Left lung (tissue), 10 donors: Measurements from ENCODE around the gene CYTH2. TPM values are rescaled to one million over a fixed set of nuclear protein-coding genes. Genes with fewer than 3 reads are reported as not detected.
A peak's percentile ranks its signal among the peaks of the same experiment; 100 is the strongest.

Experiments
- ATAC-seq: fragments of 200-7000 bp; cut with Tn5 transposase; one replicate; pipeline ENCODE4 v1.9.1; 2020; ENCODE audit warnings: moderate library complexity
- DNase-seq, 4 donors: peaks; one replicate each; pipeline ENCODE4 v3.0.0-alpha.2; 2013 to 2020
- H3K27ac ChIP-seq, 2 donors: fragments of 200-600 bp; sonication (generic) in 1 of 2; one replicate each; pipeline versions ENCODE4 v1.5.0 to v1.8.0; 2020 to 2021
- H3K27me3 ChIP-seq, 2 donors: fragments of 200-600 bp; sonication (generic) in 1 of 2; one replicate each; pipeline versions ENCODE4 v1.5.0 to v1.8.0; 2020 to 2021
- H3K36me3 ChIP-seq, 2 donors: fragments of 200-600 bp; sonication (generic) in 1 of 2; one replicate each; pipeline versions ENCODE4 v1.5.0 to v1.8.0; 2020 to 2021
- H3K4me1 ChIP-seq, 2 donors: fragments of 200-600 bp; one replicate each; pipeline ENCODE4 v1.8.0; 2021
- H3K4me3 ChIP-seq, 2 donors: fragments of 200-600 bp; sonication (generic) in 1 of 2; one replicate each; pipeline versions ENCODE4 v1.5.0 to v1.8.0; 2020 to 2021; ENCODE audit warnings: mild to moderate bottlenecking in 1 of 2
- H3K9me3 ChIP-seq, 2 donors: fragments of 200-600 bp; sonication (generic) in 1 of 2; one replicate each; pipeline versions ENCODE4 v1.5.0 to v1.8.0; 2020 to 2021
- intact Hi-C, 2 donors: fragments of 100-400 bp; cut with DNase I; formaldehyde crosslinking; loops; one replicate each; pipeline versions ENCODE4 v1.11.2 to v1.14.2; 2022
- polyA plus RNA-seq, 6 donors: library from polyadenylated mRNA; unstranded; fragments of 120-200 nt; gene quantifications; one replicate each; pipeline ENCODE4 v1.2.1, GENCODE V29; 2013; ENCODE audit not compliant: insufficient read length in 6 of 6
- total RNA-seq, 2 donors: library from RNA; stranded (reverse); fragmentation: NEBNext Ultra II Directional; extraction: Animal tissue kit (Norgen Biotek cat#: 25700); gene quantifications; one replicate each; pipeline ENCODE4 v1.2.1, GENCODE V29; 2021
- TF ChIP-seq, protein P1 (sequence below), 2 donors: fragments of 200-600 bp; sonication (generic) in 1 of 2; IDR thresholded peaks; one replicate each; pipeline versions ENCODE4 v1.5.0 to v1.8.0; 2021; ENCODE audit warnings: antibody characterized with exemption in 2 of 2
- donor health status: DM: no; HTN: yes; CAD: no.
- donor health status: DM: no; HTN: no; CAD: no.

Gene CYTH2
- total and polyA plus RNA-seq, 8 donors, result 49.8 to 108 (median 88.7) TPM

GRCh38 chr19:48524732-48525131, 55.6 kb downstream of the CYTH2 start:
- no peak for DNase-seq
- Histone ChIP-seq H3K4me3 (no peak overlapping the region), H3K4me1 (no peaks in the 10 kb centered on the region), H3K9me3 (peaks cover 0 to 45% of the 10 kb centered on the region in 2 donors), H3K27me3 (peaks cover 0 to 4% of the 10 kb centered on the region in 2 donors), H3K27ac (no peak overlapping the region), H3K36me3 (no peaks in the 10 kb centered on the region)
- TF ChIP-seq, protein P1, sequence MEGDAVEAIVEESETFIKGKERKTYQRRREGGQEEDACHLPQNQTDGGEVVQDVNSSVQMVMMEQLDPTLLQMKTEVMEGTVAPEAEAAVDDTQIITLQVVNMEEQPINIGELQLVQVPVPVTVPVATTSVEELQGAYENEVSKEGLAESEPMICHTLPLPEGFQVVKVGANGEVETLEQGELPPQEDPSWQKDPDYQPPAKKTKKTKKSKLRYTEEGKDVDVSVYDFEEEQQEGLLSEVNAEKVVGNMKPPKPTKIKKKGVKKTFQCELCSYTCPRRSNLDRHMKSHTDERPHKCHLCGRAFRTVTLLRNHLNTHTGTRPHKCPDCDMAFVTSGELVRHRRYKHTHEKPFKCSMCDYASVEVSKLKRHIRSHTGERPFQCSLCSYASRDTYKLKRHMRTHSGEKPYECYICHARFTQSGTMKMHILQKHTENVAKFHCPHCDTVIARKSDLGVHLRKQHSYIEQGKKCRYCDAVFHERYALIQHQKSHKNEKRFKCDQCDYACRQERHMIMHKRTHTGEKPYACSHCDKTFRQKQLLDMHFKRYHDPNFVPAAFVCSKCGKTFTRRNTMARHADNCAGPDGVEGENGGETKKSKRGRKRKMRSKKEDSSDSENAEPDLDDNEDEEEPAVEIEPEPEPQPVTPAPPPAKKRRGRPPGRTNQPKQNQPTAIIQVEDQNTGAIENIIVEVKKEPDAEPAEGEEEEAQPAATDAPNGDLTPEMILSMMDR (IDR thresholded peaks at IDR 0.05), result no peak
- intact Hi-C loops, result no loop called here
- no peak for ATAC-seq

DNA sequence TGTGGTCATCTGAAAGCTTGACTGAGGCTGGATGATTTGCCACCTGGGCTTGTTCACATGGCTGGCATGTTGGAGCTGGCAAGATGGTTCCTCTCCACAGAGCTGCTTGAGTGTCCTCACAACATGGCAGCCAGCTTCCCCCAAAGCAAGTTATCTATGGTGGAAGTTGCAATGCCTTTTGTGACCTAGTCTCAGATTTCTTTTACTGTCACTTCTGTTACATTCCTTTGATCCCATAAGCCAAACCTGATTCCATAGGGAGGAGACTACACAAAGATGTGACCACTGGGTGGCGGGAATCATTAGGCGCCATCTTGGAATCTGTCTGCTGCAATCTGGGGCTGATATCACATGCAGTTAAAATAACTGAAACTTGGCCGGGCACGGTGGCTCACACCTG, 60.0 kb downstream of the CYTH2 start:
- TF ChIP-seq, protein P1 (IDR thresholded peaks at IDR 0.05), result no peak
- Histone ChIP-seq H3K36me3 (no peaks in the 10 kb centered on the region), H3K27me3 (peaks cover 0 to 4% of the 10 kb centered on the region in 2 donors), H3K9me3 (peaks cover 0 to 42% of the 10 kb centered on the region in 2 donors), H3K4me1 (no peaks in the 10 kb centered on the region), H3K27ac (no peak overlapping the region), H3K4me3 (no peak overlapping the region)
- DNase-seq, result no peak
- intact Hi-C loops, result no loop called here
- no peak for ATAC-seq

DNA sequence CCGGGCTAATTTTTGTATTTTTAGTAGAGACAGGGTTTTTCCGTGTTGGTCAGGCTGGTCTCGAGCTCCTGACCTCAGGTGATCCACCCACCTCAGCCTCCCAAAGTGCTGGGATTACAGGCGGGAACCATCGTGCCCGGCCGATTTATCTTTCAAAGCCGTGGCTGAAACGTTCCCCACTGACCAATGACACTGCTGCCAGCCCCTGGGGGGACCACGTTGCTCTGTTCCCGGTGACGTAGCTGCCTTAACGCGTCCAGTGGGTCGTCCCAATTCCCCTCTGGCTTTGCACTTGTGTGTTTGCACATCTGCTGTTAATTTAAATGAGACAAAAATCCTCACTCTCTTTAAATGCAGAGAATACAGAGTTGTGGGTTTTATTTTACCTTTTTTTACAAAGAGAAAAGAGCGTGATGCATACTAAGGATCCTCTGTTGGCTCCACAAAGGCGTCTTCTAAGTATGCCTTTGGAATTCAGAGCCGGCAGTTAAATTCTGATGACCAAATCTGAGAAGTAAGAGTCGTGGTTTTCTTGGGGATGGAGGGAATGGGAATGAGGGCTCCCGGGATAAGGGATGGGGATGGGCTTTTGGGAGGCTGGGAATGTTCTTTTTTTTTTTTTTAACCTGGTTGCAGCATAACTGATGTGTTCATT, 61.0 kb downstream of the CYTH2 start:
- ATAC-seq (no peak), DNase-seq (peak in 1 of 4 donors; percentile 37)
- H3K4me3 ChIP-seq, result no peak overlapping the region
- H3K27me3 ChIP-seq, result peaks cover 0 to 4% of the 10 kb centered on the region in 2 donors
- H3K4me1 ChIP-seq, result no peaks in the 10 kb centered on the region
- peaks cover 0 to 35% of the 10 kb centered on the region in 2 donors for H3K9me3 ChIP-seq
- TF ChIP-seq, protein P1 (IDR thresholded peaks at IDR 0.05), result no peak
- intact Hi-C loops, result no loop called here
- H3K27ac ChIP-seq, result no peak overlapping the region
- H3K36me3 ChIP-seq, result no peaks in the 10 kb centered on the region

- no peak overlapping the region for H3K27ac ChIP-seq
- intact Hi-C loops, result no loop called here
- H3K9me3 ChIP-seq, result peaks cover 0 to 35% of the 10 kb centered on the region in 2 donors
- H3K4me3 ChIP-seq, result no peak overlapping the region
- no peaks in the 10 kb centered on the region for H3K36me3 ChIP-seq
- TF ChIP-seq, protein P1 (IDR thresholded peaks at IDR 0.05), result no peak
- ATAC-seq (no peak), DNase-seq (no peak)
- H3K4me1 ChIP-seq, result no peaks in the 10 kb centered on the region
- H3K27me3 ChIP-seq, result peaks cover 0 to 4% of the 10 kb centered on the region in 2 donors
These were observed 61.6 kb downstream of the CYTH2 start for GRCh38 chr19:48530770-48531169.

Other genes starting within 250 kb of the CYTH2 start
- 10 to 100 TPM; 51.3 to 92.3 TPM for gene CARD8, start 213.5 kb upstream of the CYTH2 start, total RNA-seq
- gene CARD8, start 213.5 kb upstream of the CYTH2 start, polyA plus RNA-seq, result 10 to 100 TPM; 70.3 to 92.3 (median 83.0) TPM
- 1 to 10 TPM; 1.3 to 1.9 TPM for gene ZNF114, start 199.3 kb upstream of the CYTH2 start, total RNA-seq
- 1 to 10 TPM; 8.0 to 9.2 (median 8.2) TPM for gene ZNF114, start 199.3 kb upstream of the CYTH2 start, polyA plus RNA-seq
- gene EMP3, start 143.8 kb upstream of the CYTH2 start, total RNA-seq, result 100 to 1,000 TPM; 127 to 320 TPM
- gene EMP3, start 143.8 kb upstream of the CYTH2 start, polyA plus RNA-seq, result 100 to 1,000 TPM; 102 to 121 (median 107) TPM
- gene TMEM143, start 105.4 kb upstream of the CYTH2 start, total RNA-seq, result 10 to 100 TPM in 1 of 2 donors, 1 to 10 TPM in 1; 9.8 to 10.6 TPM
- 10 to 100 TPM in 1 of 6 donors, 1 to 10 TPM in 5; 7.5 to 10.1 (median 8.9) TPM for gene TMEM143, start 105.4 kb upstream of the CYTH2 start, polyA plus RNA-seq
- not detected for gene SYNGR4, start 105.0 kb upstream of the CYTH2 start, total RNA-seq
- under 1 TPM in 2 of 6 donors, not detected in 4; 0.14 to 0.65 TPM for gene SYNGR4, start 105.0 kb upstream of the CYTH2 start, polyA plus RNA-seq
- gene KDELR1, start 77.8 kb upstream of the CYTH2 start, total RNA-seq, result 100 to 1,000 TPM; 171 to 187 TPM
- gene KDELR1, start 77.8 kb upstream of the CYTH2 start, polyA plus RNA-seq, result 100 to 1,000 TPM; 159 to 178 (median 163) TPM
- 1 to 10 TPM in 1 of 2 donors, under 1 TPM in 1; 0.94 to 1.3 TPM for gene GRIN2D, start 75.7 kb upstream of the CYTH2 start, total RNA-seq
- under 1 TPM; 0.25 to 0.51 (median 0.30) TPM for gene GRIN2D, start 75.7 kb upstream of the CYTH2 start, polyA plus RNA-seq
- gene GRWD1, start 23.4 kb upstream of the CYTH2 start, total RNA-seq, result 10 to 100 TPM; 21.5 to 33.8 TPM
- 10 to 100 TPM; 18.4 to 29.0 (median 24.4) TPM for gene GRWD1, start 23.4 kb upstream of the CYTH2 start, polyA plus RNA-seq
- under 1 TPM; 0.52 to 0.61 TPM for gene KCNJ14, start 13.8 kb upstream of the CYTH2 start, total RNA-seq
- gene KCNJ14, start 13.8 kb upstream of the CYTH2 start, polyA plus RNA-seq, result 1 to 10 TPM in 5 of 6 donors, under 1 TPM in 1; 0.94 to 1.3 (median 1.2) TPM
- 1 to 10 TPM; 4.4 to 9.5 TPM for gene LMTK3, start 42.5 kb downstream of the CYTH2 start, total RNA-seq
- gene LMTK3, start 42.5 kb downstream of the CYTH2 start, polyA plus RNA-seq, result 1 to 10 TPM; 1.7 to 3.5 (median 2.6) TPM
- gene SULT2B1, start 82.8 kb downstream of the CYTH2 start, total RNA-seq, result 1 to 10 TPM; 2.8 to 6.3 TPM
- gene SULT2B1, start 82.8 kb downstream of the CYTH2 start, polyA plus RNA-seq, result 1 to 10 TPM; 2.1 to 3.8 (median 2.9) TPM
- gene SPACA4, start 137.4 kb downstream of the CYTH2 start, total RNA-seq, result not detected
- gene SPACA4, start 137.4 kb downstream of the CYTH2 start, polyA plus RNA-seq, result under 1 TPM; 0.17 to 0.78 (median 0.26) TPM
- gene FAM83E, start 145.7 kb downstream of the CYTH2 start, total RNA-seq, result 10 to 100 TPM; 15.5 to 50.0 TPM
- 10 to 100 TPM in 2 of 6 donors, 1 to 10 TPM in 4; 4.7 to 12.3 (median 5.8) TPM for gene FAM83E, start 145.7 kb downstream of the CYTH2 start, polyA plus RNA-seq
- gene RPL18, start 149.8 kb downstream of the CYTH2 start, total RNA-seq, result 1,000 to 10,000 TPM; 1,028 to 1,088 TPM
- 1,000 to 10,000 TPM; 1,451 to 1,744 (median 1,588) TPM for gene RPL18, start 149.8 kb downstream of the CYTH2 start, polyA plus RNA-seq
- gene SPHK2, start 150.1 kb downstream of the CYTH2 start, total RNA-seq, result 10 to 100 TPM; 21.3 to 27.5 TPM
- 10 to 100 TPM; 10.2 to 17.1 (median 14.1) TPM for gene SPHK2, start 150.1 kb downstream of the CYTH2 start, polyA plus RNA-seq
- gene DBP, start 168.0 kb downstream of the CYTH2 start, total RNA-seq, result 10 to 100 TPM in 1 of 2 donors, 1 to 10 TPM in 1; 8.9 to 10.5 TPM
- gene DBP, start 168.0 kb downstream of the CYTH2 start, polyA plus RNA-seq, result 10 to 100 TPM in 2 of 6 donors, 1 to 10 TPM in 4; 6.4 to 11.1 (median 9.5) TPM
- gene CA11, start 176.8 kb downstream of the CYTH2 start, total RNA-seq, result 1 to 10 TPM; 3.6 to 3.9 TPM
- gene CA11, start 176.8 kb downstream of the CYTH2 start, polyA plus RNA-seq, result 1 to 10 TPM; 3.7 to 5.6 (median 5.0) TPM
- gene NTN5, start 203.6 kb downstream of the CYTH2 start, total RNA-seq, result under 1 TPM; 0.29 to 0.73 TPM
- 1 to 10 TPM in 4 of 6 donors, under 1 TPM in 2; 0.66 to 1.4 (median 1.1) TPM for gene NTN5, start 203.6 kb downstream of the CYTH2 start, polyA plus RNA-seq
- 1 to 10 TPM; 1.1 to 2.7 TPM for gene FUT2, start 226.6 kb downstream of the CYTH2 start, total RNA-seq
- 1 to 10 TPM; 2.1 to 3.7 (median 2.8) TPM for gene FUT2, start 226.6 kb downstream of the CYTH2 start, polyA plus RNA-seq